ENCODE measurements around the gene CELF2.

CELF2 gene

GRCh38 chr10:11081408-11081807 lies 63.7 kb downstream of the CELF2 start:
- H3K9me3 Mint-ChIP-seq, result no peaks in the 10 kb centered on the region
- no peaks in the 10 kb centered on the region for H3K36me3 Mint-ChIP-seq (ENCODE audit: low read depth)
- no peak overlapping the region for H3K27ac Mint-ChIP-seq
- no peak overlapping the region for H3K4me3 Mint-ChIP-seq
- no peaks in the 10 kb centered on the region for H3K27me3 Mint-ChIP-seq (ENCODE audit: low read depth, poor library complexity)
- TF ChIP-seq CTCF (IDR thresholded peaks at IDR 0.05), result no peak
- no peak for DNase-seq
- H3K4me1 Mint-ChIP-seq, result peaks cover 9% of the 10 kb centered on the region

GRCh38 chr10:11082526-11082925 lies 64.9 kb downstream of the CELF2 start:
- H3K4me3 Mint-ChIP-seq, result no peak overlapping the region
- H3K9me3 Mint-ChIP-seq, result no peaks in the 10 kb centered on the region
- H3K27ac Mint-ChIP-seq, result no peak overlapping the region
- H3K36me3 Mint-ChIP-seq (ENCODE audit: low read depth), result no peaks in the 10 kb centered on the region
- H3K27me3 Mint-ChIP-seq (ENCODE audit: low read depth, poor library complexity), result no peaks in the 10 kb centered on the region
- H3K4me1 Mint-ChIP-seq, result peaks cover 9% of the 10 kb centered on the region
- no peak for DNase-seq
- TF ChIP-seq CTCF (IDR thresholded peaks at IDR 0.05), result no peak

GRCh38 chr10:11083051-11083450 lies 65.4 kb downstream of the CELF2 start:
- TF ChIP-seq CTCF (IDR thresholded peaks at IDR 0.05), result no peak
- Mint-ChIP-seq H3K36me3 (ENCODE audit: low read depth) (no peaks in the 10 kb centered on the region), H3K27me3 (ENCODE audit: low read depth, poor library complexity) (no peaks in the 10 kb centered on the region), H3K27ac (no peak overlapping the region), H3K4me3 (no peak overlapping the region), H3K9me3 (no peaks in the 10 kb centered on the region), H3K4me1 (peaks cover 9% of the 10 kb centered on the region)
- no peak for DNase-seq

- no peak for DNase-seq
- TF ChIP-seq CTCF (IDR thresholded peaks at IDR 0.05), result no peak
- no peaks in the 10 kb centered on the region for H3K36me3 Mint-ChIP-seq (ENCODE audit: low read depth)
- no peaks in the 10 kb centered on the region for H3K9me3 Mint-ChIP-seq
- H3K27me3 Mint-ChIP-seq (ENCODE audit: low read depth, poor library complexity), result no peaks in the 10 kb centered on the region
- H3K4me1 Mint-ChIP-seq, result peaks cover 9% of the 10 kb centered on the region
- no peak overlapping the region for H3K27ac Mint-ChIP-seq
- H3K4me3 Mint-ChIP-seq, result no peak overlapping the region
These were observed 67.9 kb downstream of the CELF2 start for GRCh38 chr10:11085545-11085944.

- Mint-ChIP-seq H3K27ac (no peak overlapping the region), H3K4me1 (peaks cover 9% of the 10 kb centered on the region), H3K4me3 (no peak overlapping the region), H3K36me3 (ENCODE audit: low read depth) (no peaks in the 10 kb centered on the region), H3K27me3 (ENCODE audit: low read depth, poor library complexity) (no peaks in the 10 kb centered on the region), H3K9me3 (no peaks in the 10 kb centered on the region)
- DNase-seq, result peak; percentile 16
- TF ChIP-seq CTCF (IDR thresholded peaks at IDR 0.05), result no peak
These were observed 68.6 kb downstream of the CELF2 start for GRCh38 chr10:11086177-11086840.

GRCh38 chr10:11087372-11087771 lies 69.7 kb downstream of the CELF2 start:
- no peaks in the 10 kb centered on the region for H3K36me3 Mint-ChIP-seq (ENCODE audit: low read depth)
- no peak for DNase-seq
- no peaks in the 10 kb centered on the region for H3K9me3 Mint-ChIP-seq
- H3K4me3 Mint-ChIP-seq, result no peak overlapping the region
- TF ChIP-seq CTCF (IDR thresholded peaks at IDR 0.05), result no peak
- H3K27ac Mint-ChIP-seq, result no peak overlapping the region
- H3K27me3 Mint-ChIP-seq (ENCODE audit: low read depth, poor library complexity), result no peaks in the 10 kb centered on the region
- peaks cover 9% of the 10 kb centered on the region for H3K4me1 Mint-ChIP-seq
